ENCODE measurements around the gene SAFB.
A peak's percentile ranks its signal among the peaks of the same experiment; 100 is the strongest.

SAFB gene

GRCh38 chr19:5627395-5627904 lies 4.6 kb downstream of the SAFB start:
- DNase-seq (ENCODE audit: low read depth): no peak

GRCh38 chr19:5628461-5628860 lies 5.6 kb downstream of the SAFB start:
- DNase-seq (ENCODE audit: low read depth): peak; percentile 67

DNA sequence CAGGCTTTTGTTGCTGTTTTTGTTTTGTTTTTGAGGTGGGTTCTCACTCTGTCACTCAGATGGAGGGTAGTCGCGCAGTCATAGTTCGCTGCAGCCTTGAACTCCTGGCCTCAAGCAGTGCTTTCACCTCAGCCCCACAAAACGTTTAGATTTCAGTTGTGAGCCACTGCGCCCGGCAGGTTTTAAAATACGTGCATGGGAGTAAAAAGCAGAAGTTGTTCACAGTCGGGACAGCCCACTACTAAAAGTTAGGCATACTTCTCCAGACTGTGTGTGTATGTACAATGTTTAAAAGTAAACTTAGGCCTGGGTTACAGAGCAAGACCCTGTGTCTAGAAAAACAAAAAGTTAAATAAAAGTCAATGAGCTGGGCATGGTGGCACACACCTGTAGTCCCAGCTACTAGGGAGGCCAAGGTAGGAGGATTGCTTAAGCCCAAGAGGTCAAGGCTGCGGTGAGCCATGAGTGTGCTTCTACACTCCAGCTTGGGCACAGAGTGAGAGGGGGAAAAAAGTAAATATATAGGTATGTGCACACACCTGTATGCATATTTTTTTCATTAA lies 6.1 kb downstream of the SAFB start:
- no peak for DNase-seq (ENCODE audit: low read depth)

- no peak for DNase-seq (ENCODE audit: low read depth)
These were observed 8.8 kb downstream of the SAFB start for GRCh38 chr19:5631567-5632240.

GRCh38 chr19:5632241-5632612 lies 9.3 kb downstream of the SAFB start:
- DNase-seq (ENCODE audit: low read depth): no peak

DNA sequence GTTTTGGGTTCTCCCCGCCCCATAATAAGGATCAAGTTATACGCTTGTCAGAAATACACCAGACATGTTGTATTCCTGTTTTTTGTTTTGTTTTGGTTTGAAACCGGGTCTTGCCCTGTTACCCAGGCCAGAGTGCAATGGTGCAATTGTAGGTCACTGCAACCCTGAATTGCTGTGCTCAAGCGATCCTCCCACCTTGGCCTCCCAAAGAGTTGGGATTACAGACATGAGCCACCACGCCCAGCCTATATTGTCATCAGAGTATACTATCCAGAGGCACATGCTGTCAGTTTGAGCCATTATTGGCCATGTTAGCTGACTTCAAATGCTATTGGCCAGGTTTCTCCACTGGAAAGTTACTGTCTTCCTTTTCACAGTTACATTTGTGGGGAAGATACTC lies 9.8 kb downstream of the SAFB start:
- DNase-seq (ENCODE audit: low read depth): no peak

- no peak for DNase-seq (ENCODE audit: low read depth)
These were observed 12.5 kb downstream of the SAFB start for GRCh38 chr19:5635427-5635826.

GRCh38 chr19:5637971-5638370 lies 15.1 kb downstream of the SAFB start:
- no peak for DNase-seq (ENCODE audit: low read depth)

DNA sequence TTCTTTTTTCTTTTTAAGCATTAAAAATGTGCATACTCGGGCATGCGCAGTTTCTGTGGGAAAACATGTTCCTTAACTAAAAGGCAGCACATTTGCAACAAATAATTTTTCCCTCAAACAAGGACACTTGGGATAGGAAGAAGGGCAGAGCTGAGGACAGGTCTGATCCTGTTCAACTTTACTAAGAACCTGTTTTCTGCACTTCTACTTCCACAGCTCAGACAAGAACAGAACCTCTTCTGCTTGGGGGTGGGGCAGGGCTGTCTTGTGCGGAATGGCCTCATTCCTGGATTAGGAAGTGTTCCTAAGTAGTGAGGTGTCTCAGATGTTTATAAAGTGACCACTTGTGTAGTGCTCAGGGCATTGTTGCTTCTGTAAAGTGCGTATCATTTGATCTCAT lies 18.3 kb downstream of the SAFB start:
- DNase-seq (ENCODE audit: low read depth): no peak

DNA sequence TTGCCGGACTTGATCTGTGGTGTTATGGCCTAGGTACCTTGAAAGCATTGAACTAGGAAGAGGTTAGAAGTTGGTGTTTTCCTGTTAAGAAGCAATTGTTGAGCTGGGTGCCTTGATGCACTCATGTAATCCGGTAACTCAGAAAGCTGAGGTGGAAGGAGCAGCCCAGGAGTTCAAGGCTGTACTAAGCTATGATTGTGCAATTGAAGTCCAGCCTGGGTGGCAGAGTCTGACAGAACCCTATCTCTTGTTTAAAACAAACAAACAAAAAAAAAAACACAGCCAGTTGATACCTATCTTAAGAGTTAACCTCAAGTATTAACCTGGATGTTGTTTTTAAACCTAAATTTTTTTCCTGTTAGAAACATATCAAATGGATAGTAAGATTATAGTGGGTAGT lies 19.3 kb downstream of the SAFB start:
- no peak for DNase-seq (ENCODE audit: low read depth)

- DNase-seq (ENCODE audit: low read depth): no peak
These were observed 20.2 kb downstream of the SAFB start for GRCh38 chr19:5643060-5643459.

GRCh38 chr19:5644037-5644436 lies 21.2 kb downstream of the SAFB start:
- no peak for DNase-seq (ENCODE audit: low read depth)

DNA sequence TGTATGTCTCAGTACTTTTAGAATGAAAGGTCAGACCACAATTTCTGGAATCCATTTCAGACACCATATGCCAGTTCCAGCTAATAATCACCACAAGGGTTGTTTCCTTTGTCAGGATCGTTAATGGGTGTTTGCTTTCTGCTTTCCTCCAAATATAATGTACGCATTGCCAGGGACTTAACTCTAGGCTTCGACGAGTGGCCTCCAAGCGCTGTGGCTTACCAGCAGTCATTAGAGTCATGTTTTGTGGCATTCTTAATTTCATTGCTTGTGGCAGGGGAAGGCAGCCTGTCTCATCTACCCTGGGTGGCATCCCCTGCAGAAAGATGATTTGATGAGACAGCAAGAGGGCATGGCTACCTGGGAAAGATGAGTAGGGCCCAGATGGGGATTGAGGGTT lies 22.5 kb downstream of the SAFB start:
- DNase-seq (ENCODE audit: low read depth): no peak

DNA sequence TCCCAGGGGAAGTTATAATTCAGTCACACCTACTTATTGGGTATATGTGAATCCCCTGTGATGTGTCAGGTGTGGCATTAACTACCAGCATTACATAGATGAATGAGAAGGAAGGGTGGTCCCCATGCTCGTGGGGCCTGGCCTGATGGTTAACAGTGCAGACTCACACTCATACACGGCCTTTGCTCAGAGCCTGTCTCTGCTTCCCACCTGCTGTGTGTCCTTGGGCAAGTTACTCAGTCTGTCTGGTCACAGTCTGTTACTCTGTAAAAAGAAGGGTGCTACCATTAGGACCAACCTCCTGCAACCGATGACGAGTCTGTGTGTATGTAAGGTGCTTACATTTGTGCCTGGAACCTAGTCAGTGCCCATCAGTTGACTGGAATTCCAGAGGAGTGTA lies 23.8 kb downstream of the SAFB start:
- DNase-seq (ENCODE audit: low read depth): no peak

GRCh38 chr19:5648464-5648863 lies 25.6 kb downstream of the SAFB start:
- DNase-seq (ENCODE audit: low read depth): no peak

DNA sequence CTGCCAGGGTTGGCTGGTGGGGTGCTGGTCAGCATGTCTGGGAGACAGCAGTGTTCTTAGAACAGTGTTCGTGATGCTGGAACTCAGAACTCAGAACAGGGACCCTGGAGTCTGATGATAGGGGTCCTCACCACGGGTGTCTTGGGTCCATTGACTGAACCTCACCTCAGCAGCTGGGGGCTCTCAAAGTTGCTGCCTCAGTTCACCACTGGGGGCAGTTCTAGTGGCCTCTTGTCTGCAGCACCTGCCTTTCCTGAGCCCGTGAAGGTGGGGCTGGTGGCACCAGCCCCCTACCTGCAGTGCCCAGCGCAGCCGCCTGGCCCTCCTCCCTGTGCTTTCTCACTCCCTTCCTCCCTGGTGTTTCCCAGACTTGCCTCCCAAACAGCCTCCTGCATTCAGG lies 28.5 kb downstream of the SAFB start:
- DNase-seq (ENCODE audit: low read depth): no peak

DNA sequence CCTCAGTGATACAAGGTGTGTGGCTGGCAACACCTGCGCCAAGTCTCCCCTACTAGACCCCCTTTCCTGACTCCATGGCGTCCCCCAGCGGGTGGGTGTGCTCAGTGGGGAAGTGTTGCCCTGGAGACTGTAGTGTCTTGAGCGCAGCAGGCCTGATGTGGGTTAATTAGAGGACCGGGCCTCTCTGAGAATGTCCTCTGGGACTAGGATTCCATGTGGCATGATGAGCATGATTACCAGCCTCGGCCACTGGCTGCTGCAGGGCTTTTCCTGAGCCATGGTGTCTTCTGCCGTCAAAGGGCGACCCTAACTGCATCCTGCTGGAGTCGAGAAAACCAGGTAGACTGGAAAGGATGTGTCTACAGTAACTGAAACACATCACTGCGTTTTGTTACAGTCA lies 29.4 kb downstream of the SAFB start:
- no peak for DNase-seq (ENCODE audit: low read depth)

- DNase-seq (ENCODE audit: low read depth): no peak
These were observed 32.0 kb downstream of the SAFB start for GRCh38 chr19:5654931-5655330.

- DNase-seq (ENCODE audit: low read depth): no peak
These were observed 32.5 kb downstream of the SAFB start for GRCh38 chr19:5655412-5655811.

DNA sequence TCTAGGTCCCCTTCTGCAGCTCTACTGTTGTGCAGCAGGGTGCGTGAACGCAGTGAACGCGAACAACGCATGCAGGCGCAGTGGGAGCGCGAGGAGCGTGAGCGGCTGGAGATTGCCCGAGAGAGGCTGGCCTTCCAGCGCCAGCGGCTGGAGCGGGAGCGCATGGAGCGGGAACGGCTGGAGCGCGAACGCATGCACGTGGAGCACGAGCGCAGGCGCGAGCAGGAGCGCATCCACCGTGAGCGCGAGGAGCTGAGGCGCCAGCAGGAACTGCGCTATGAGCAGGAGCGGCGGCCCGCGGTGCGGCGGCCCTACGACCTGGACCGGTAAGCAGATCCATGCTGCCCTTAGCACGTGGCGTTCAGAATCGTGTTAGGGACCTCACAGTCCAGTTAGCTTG lies 38.6 kb downstream of the SAFB start:
- DNase-seq (ENCODE audit: low read depth): no peak

GRCh38 chr19:5663904-5664303 lies 41.0 kb downstream of the SAFB start:
- no peak for DNase-seq (ENCODE audit: low read depth)

- DNase-seq (ENCODE audit: low read depth): no peak
These were observed 41.6 kb downstream of the SAFB start for GRCh38 chr19:5664515-5664914.

GRCh38 chr19:5665781-5666513 lies 43.1 kb downstream of the SAFB start:
- peak; percentile 75 for DNase-seq (ENCODE audit: low read depth)
